ENCODE results near the gene G6PC3. TPM values are rescaled to one million over a fixed set of nuclear protein-coding genes. Genes with fewer than 3 reads are reported as not detected.

G6PC3 gene
- total and polyA plus RNA-seq, 9 donors: 14.4 to 56.7 (median 37.1) TPM

DNA sequence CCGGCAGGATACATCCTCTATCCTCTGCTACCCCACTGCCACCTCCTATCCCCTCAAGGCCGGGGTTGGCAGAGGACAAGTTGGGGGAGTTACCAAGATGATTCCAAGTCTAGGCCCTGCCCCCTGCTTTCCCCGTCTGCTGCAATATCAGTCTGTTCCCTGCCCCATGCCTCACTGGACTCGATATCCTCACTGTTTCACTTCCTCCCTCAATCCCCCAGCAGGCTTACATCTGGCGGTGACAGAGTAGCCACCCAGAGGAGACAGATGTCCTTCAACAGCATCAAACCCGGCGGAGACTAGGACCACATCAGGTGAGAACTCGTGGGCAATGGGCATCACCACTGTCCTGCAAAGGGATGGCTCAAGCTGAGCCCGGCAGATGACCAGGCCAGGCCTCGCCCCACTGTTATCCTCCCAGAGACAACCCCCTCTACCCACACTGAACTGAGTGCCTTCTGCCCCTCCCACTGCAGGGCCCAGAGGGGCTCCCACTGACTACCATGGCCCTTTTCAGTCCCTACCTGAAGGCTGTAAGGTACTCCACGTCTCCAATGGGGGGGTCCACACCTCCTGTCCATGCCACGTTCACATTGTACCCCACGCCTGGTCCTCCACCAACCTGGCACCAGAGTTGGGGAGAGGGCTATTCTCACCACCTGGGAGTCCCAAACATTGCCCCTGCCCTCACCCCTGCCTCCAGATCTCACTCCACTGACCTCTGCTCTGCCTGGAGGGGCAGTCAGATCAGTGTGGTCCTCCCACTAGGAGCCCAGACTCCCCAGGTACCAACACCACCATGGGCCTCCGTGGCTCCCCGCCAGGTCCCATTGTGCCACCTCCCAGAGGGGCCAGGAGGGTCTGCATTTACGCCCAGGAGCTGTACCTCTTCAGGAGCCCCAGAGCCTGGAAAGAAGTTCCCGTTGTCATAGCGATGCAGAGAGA is 9.6 kb downstream of the G6PC3 start:
- Histone ChIP-seq H3K4me3 (no peak overlapping the region), H3K36me3 (no peaks in the 10 kb centered on the region), H3K27ac (no peak overlapping the region), H3K4me1 (ENCODE audit: insufficient read depth) (no peaks in the 10 kb centered on the region), H3K27me3 (no peaks in the 10 kb centered on the region), H3K9me3 (no peaks in the 10 kb centered on the region)
- no peak for DNase-seq
- TF ChIP-seq EP300 (IDR thresholded peaks at IDR 0.05) (no peak), POLR2A (IDR thresholded peaks at IDR 0.05) (no peak)
- TF ChIP-seq, protein P1, sequence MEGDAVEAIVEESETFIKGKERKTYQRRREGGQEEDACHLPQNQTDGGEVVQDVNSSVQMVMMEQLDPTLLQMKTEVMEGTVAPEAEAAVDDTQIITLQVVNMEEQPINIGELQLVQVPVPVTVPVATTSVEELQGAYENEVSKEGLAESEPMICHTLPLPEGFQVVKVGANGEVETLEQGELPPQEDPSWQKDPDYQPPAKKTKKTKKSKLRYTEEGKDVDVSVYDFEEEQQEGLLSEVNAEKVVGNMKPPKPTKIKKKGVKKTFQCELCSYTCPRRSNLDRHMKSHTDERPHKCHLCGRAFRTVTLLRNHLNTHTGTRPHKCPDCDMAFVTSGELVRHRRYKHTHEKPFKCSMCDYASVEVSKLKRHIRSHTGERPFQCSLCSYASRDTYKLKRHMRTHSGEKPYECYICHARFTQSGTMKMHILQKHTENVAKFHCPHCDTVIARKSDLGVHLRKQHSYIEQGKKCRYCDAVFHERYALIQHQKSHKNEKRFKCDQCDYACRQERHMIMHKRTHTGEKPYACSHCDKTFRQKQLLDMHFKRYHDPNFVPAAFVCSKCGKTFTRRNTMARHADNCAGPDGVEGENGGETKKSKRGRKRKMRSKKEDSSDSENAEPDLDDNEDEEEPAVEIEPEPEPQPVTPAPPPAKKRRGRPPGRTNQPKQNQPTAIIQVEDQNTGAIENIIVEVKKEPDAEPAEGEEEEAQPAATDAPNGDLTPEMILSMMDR (IDR thresholded peaks at IDR 0.05): no peak
- WGBS, 3 donors: 68 to 72% (median 71%) methylated on average over 17 to 18 of the region's 18 CpGs
- intact Hi-C loops (cut with DNase I): no loop called here

DNA sequence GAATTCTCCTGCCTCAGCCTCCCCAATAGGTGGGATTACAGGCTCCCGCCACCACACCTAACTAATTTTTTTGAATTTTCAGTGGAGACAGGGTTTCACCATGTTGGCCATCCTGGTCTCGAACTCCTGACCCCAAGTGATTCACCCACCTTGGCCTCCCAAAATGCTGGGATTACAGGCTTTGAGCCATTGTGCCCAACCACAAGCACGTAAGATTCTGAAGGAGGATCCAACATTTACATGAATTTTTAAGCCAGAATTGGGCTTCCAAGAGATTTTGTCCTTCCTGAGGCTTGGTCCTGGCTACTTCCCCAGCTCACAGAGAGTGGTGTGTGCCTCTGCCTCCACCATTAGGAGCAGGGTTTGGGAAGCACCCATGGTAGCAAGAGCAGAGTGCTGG is 11.1 kb downstream of the G6PC3 start:
- H3K36me3 ChIP-seq: no peaks in the 10 kb centered on the region

DNA sequence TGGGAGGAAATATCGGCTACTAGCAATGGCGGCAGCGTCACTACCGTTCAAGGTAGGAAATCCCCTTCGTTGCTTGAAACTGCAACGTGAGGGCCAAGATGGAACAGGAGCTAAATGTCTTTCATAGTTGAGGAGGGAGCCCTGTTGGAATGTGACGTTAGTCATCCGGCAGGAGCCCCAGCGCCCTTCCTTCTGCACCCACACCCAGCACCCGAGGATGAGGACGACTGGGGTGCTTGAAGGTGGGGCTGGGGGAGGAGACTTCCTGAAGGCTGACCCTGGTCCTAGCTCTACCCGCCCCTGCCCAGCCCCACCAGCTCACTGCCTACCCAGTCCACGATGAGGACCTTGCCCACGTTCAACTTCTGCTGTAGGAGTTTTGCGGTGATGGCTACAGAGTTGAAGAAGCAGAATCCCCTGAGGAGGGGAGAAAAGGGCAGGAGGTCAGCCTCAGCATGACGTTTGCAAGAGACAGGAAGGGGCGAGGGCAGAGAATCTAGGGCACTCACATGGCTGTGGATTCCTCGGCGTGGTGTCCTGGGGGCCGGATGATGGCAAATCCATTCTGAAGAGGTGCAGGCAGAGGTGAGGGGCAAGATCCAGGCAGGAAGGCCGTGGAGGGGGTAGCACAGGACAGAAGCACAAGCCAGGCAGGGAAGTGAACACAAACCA is 11.9 kb downstream of the G6PC3 start:
- Histone ChIP-seq H3K27ac (no peak overlapping the region), H3K36me3 (no peaks in the 10 kb centered on the region), H3K4me3 (no peak overlapping the region), H3K4me1 (ENCODE audit: insufficient read depth) (peaks cover 2% of the 10 kb centered on the region), H3K9me3 (no peaks in the 10 kb centered on the region), H3K27me3 (no peaks in the 10 kb centered on the region)
- WGBS, 3 donors: 78 to 83% (median 78%) methylated on average over 21 of the region's 21 CpGs
- no peak for DNase-seq
- TF ChIP-seq EP300 (IDR thresholded peaks at IDR 0.05) (no peak), POLR2A (IDR thresholded peaks at IDR 0.05) (no peak)
- TF ChIP-seq, protein P1 (IDR thresholded peaks at IDR 0.05): no peak
- intact Hi-C loops (cut with DNase I): no loop called here

More for the DNA sequence above, 11.1 kb downstream of the G6PC3 start:
- H3K4me1 ChIP-seq (ENCODE audit: insufficient read depth): no peaks in the 10 kb centered on the region
- intact Hi-C loops (cut with DNase I): no loop called here
- H3K27ac ChIP-seq: no peak overlapping the region
- 85 to 95% (median 90%) methylated on average over 3 of the region's 3 CpGs for WGBS, 3 donors
- no peak overlapping the region for H3K4me3 ChIP-seq
- H3K9me3 ChIP-seq: no peaks in the 10 kb centered on the region
- no peak for DNase-seq
- H3K27me3 ChIP-seq: no peaks in the 10 kb centered on the region
- TF ChIP-seq EP300 (IDR thresholded peaks at IDR 0.05) (no peak), POLR2A (IDR thresholded peaks at IDR 0.05) (no peak)
- TF ChIP-seq, protein P1 (IDR thresholded peaks at IDR 0.05): no peak

DNA sequence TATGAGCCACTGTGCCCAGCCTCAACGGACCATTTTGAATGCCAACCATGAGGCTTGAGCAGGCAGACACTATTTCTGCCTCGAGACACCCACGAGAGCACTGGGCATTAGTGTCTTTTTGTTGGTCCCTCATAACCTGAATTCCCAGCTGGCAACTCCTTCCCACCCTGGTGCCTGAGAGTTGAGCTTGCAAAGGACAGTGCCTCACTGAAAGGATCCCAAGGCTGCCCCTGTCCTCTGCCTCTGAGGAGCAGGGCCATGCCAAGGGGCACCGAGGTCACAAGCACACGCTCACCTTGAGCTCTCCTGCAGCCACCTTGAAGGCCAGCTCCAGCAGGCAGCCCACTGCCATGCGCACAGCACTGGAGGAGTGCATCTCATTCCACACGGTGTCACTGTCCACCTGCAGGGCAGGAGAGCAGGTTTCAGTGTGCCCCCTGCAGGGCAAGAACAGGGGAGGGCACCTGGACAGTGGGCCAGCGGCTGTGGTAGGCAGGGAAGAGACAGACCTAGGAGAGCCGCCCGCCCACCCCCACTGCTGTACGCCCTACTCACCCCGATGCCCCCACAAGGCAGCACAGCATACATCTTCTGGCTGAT is 12.8 kb downstream of the G6PC3 start:
- intact Hi-C loops (cut with DNase I): no loop called here
- H3K4me1 ChIP-seq (ENCODE audit: insufficient read depth): peaks cover 2% of the 10 kb centered on the region
- H3K36me3 ChIP-seq: no peaks in the 10 kb centered on the region
- no peak overlapping the region for H3K4me3 ChIP-seq
- DNase-seq: no peak
- TF ChIP-seq POLR2A (IDR thresholded peaks at IDR 0.05): no peak
- TF ChIP-seq, protein P1 (IDR thresholded peaks at IDR 0.05): no peak
- TF ChIP-seq EP300 (IDR thresholded peaks at IDR 0.05): no peak
- WGBS, 3 donors: 82 to 84% (median 82%) methylated on average over 12 of the region's 12 CpGs
- no peaks in the 10 kb centered on the region for H3K27me3 ChIP-seq
- no peak overlapping the region for H3K27ac ChIP-seq
- no peaks in the 10 kb centered on the region for H3K9me3 ChIP-seq

All from ovary (tissue), 9 donors.